ENCODE results near the gene ADARB2.

DNA sequence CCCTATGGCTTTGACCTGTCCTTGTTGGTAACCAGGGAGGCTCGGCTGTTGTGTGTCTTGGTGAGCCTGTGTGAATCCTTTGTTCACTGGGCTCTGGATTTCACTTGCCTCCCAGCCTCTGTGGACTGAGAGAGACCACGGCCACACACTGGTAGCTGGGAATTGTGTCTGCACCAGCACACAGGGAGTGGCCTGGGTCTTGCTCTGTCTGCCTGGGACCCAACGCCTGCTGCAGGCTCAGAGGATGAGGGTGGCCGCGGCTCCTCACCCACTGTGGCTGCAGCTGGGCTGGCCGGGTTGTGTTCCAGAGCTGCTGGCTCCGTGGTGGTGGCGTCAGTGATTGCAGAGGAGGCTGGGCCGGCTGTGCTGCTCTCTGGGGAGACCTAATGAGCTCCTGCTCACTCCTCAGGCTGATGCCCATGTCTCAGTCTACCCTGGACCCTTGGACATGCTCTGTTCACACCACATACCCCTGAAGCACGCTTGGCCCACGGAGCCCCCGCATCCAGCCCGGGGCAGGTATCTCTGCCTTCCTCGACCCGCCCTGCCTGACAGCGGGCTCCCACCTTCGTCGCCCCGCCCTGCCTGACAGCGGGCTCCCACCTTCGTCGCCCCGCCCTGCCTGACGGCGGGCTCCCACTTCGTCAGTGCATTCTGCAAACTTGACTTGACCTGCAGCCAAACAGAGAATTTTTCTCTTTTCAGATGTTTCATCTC lies 328.5 kb downstream of the ADARB2 start:
- TF ChIP-seq, protein P1, sequence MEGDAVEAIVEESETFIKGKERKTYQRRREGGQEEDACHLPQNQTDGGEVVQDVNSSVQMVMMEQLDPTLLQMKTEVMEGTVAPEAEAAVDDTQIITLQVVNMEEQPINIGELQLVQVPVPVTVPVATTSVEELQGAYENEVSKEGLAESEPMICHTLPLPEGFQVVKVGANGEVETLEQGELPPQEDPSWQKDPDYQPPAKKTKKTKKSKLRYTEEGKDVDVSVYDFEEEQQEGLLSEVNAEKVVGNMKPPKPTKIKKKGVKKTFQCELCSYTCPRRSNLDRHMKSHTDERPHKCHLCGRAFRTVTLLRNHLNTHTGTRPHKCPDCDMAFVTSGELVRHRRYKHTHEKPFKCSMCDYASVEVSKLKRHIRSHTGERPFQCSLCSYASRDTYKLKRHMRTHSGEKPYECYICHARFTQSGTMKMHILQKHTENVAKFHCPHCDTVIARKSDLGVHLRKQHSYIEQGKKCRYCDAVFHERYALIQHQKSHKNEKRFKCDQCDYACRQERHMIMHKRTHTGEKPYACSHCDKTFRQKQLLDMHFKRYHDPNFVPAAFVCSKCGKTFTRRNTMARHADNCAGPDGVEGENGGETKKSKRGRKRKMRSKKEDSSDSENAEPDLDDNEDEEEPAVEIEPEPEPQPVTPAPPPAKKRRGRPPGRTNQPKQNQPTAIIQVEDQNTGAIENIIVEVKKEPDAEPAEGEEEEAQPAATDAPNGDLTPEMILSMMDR (IDR thresholded peaks at IDR 0.05; ENCODE audit: poor library complexity) = no peak
- no peak for TF ChIP-seq EZH2 (IDR thresholded peaks at IDR 0.05; ENCODE audit: borderline replicate concordance)

Measured in hepatocyte (in vitro differentiated cells).